ENCODE results near the gene MCCC2. TPM values are rescaled to one million over a fixed set of nuclear protein-coding genes. Genes with fewer than 3 reads are reported as not detected.

Gene MCCC2
- polyA plus RNA-seq, 1 donor (not counting 4 experiments of a cell fraction or from before 2014, with no cell fraction given) = 52.5 TPM

DNA sequence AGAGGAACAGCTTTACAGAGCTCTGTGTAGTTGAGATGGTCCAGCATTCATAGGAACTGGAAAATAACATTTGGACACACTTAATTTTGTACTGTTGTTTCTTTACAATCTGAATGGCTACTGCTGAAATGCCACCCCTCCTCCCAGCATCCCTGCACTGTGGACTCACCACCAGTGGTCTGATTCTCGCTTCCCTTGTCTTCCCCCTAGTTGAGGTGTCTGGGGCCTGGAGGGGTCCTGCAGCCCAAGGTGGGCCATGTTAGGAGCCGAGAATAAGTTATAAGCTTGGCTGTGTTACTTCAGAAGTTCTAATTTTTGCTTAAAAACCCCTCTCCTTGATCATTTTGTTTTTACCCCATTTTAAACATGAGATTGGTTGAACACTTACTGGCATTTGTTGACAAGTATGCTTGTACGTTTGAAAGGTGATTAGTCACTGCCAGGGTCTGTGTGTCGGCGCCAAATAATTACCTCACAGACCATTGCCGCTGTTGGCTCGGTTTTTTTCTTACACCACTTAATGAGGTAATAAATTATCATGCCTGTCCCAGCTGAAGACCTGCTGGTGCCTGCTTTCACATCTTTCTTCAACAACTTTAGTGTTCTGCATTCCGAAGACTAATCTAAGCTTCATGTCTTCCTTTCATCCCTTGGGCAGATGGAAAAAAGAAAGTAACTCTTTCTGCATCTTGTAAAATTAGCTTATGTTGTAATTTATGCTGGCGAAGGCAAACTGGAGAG, 65.8 kb downstream of the MCCC2 start:
- Histone ChIP-seq H3K27ac (ENCODE audit: control insufficient read depth, insufficient read depth, low read length) (no peak overlapping the region), H3K9me1 (ENCODE audit: control insufficient read depth, extremely low read depth, insufficient read depth, low read length) (peaks cover 4% of the 10 kb centered on the region)

GRCh38 chr5:71658916-71659662, 71.9 kb downstream of the MCCC2 start:
- dilution Hi-C loops (cut with MboI; ENCODE audit: extremely low pct_ligation_motif_present, low sequenced_read_pairs) = no loop called here
- no peaks in the 10 kb centered on the region for H3K79me2 ChIP-seq (ENCODE audit: control insufficient read depth, insufficient read depth, low read length)
- no peaks in the 10 kb centered on the region for H3K9me3 ChIP-seq (ENCODE audit: control insufficient read depth, low read depth, low read length)
- H3K9ac ChIP-seq (ENCODE audit: control insufficient read depth, extremely low read depth, insufficient read depth, low read length) = no peak overlapping the region
- peaks cover 2% of the 10 kb centered on the region for H3K9me1 ChIP-seq (ENCODE audit: control insufficient read depth, extremely low read depth, insufficient read depth, low read length)
- H4K20me1 ChIP-seq (ENCODE audit: control insufficient read depth, extremely low read depth, insufficient read depth, low read length) = no peaks in the 10 kb centered on the region
- H3K27ac ChIP-seq (ENCODE audit: control insufficient read depth, insufficient read depth, low read length) = no peak overlapping the region
- H3K4me1 ChIP-seq (ENCODE audit: control insufficient read depth, extremely low read depth, insufficient read depth, low read length) = no peaks in the 10 kb centered on the region
- no peak for TF ChIP-seq EZH2 (IDR thresholded peaks at IDR 0.05; ENCODE audit: low read length)
- TF ChIP-seq, protein P1, sequence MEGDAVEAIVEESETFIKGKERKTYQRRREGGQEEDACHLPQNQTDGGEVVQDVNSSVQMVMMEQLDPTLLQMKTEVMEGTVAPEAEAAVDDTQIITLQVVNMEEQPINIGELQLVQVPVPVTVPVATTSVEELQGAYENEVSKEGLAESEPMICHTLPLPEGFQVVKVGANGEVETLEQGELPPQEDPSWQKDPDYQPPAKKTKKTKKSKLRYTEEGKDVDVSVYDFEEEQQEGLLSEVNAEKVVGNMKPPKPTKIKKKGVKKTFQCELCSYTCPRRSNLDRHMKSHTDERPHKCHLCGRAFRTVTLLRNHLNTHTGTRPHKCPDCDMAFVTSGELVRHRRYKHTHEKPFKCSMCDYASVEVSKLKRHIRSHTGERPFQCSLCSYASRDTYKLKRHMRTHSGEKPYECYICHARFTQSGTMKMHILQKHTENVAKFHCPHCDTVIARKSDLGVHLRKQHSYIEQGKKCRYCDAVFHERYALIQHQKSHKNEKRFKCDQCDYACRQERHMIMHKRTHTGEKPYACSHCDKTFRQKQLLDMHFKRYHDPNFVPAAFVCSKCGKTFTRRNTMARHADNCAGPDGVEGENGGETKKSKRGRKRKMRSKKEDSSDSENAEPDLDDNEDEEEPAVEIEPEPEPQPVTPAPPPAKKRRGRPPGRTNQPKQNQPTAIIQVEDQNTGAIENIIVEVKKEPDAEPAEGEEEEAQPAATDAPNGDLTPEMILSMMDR (optimal IDR thresholded peaks at IDR 0.05 in 1 of 3, IDR thresholded peaks at IDR 0.05 in 1 of 3, conservative IDR thresholded peaks at IDR 0.05 in 1 of 3; ENCODE audit: extremely low read depth in 1 of 3, insufficient read depth in 2 of 3, low read length in 3 of 3) = no peak
- H3K4me2 ChIP-seq (ENCODE audit: control insufficient read depth, extremely low read depth, insufficient read depth, low read depth, low read length) = no peak overlapping the region
- no peaks in the 10 kb centered on the region for H3K27me3 ChIP-seq (ENCODE audit: control insufficient read depth, extremely low read depth, insufficient read depth, low read length)
- no peak overlapping the region for H3K4me3 ChIP-seq (ENCODE audit: control insufficient read depth in 2 of 3, extremely low read depth in 1 of 3, insufficient read depth in 2 of 3, low read depth in 1 of 3, low read length in 3 of 3)
- DNase-seq (ENCODE audit: low read depth, low spot score) = no peak
- H3K36me3 ChIP-seq (ENCODE audit: control insufficient read depth in 2 of 2, extremely low read depth in 1 of 2, insufficient read depth in 2 of 2, low read length in 2 of 2) = peaks cover 2 to 3% of the 10 kb centered on the region in 2 experiments
- FAIRE-seq = no peak
- H2AFZ ChIP-seq (ENCODE audit: control insufficient read depth, low read length) = no peak overlapping the region

More for the DNA sequence above, 65.8 kb downstream of the MCCC2 start:
- H3K9ac ChIP-seq (ENCODE audit: control insufficient read depth, extremely low read depth, insufficient read depth, low read length) = no peak overlapping the region
- no peaks in the 10 kb centered on the region for H3K9me3 ChIP-seq (ENCODE audit: control insufficient read depth, low read depth, low read length)
- no peaks in the 10 kb centered on the region for H3K79me2 ChIP-seq (ENCODE audit: control insufficient read depth, insufficient read depth, low read length)
- DNase-seq (ENCODE audit: low read depth, low spot score) (no peak), FAIRE-seq (no peak)
- H3K4me3 ChIP-seq (ENCODE audit: control insufficient read depth in 2 of 3, extremely low read depth in 1 of 3, insufficient read depth in 2 of 3, low read depth in 1 of 3, low read length in 3 of 3) = no peak overlapping the region
- H3K27me3 ChIP-seq (ENCODE audit: control insufficient read depth, extremely low read depth, insufficient read depth, low read length) = no peaks in the 10 kb centered on the region
- H2AFZ ChIP-seq (ENCODE audit: control insufficient read depth, low read length) = no peak overlapping the region
- TF ChIP-seq, protein P1 (optimal IDR thresholded peaks at IDR 0.05 in 1 of 3, IDR thresholded peaks at IDR 0.05 in 1 of 3, conservative IDR thresholded peaks at IDR 0.05 in 1 of 3; ENCODE audit: extremely low read depth in 1 of 3, insufficient read depth in 2 of 3, low read length in 3 of 3) = no peak
- TF ChIP-seq EZH2 (IDR thresholded peaks at IDR 0.05; ENCODE audit: low read length) = no peak
- H3K36me3 ChIP-seq (ENCODE audit: control insufficient read depth in 2 of 2, extremely low read depth in 1 of 2, insufficient read depth in 2 of 2, low read length in 2 of 2) = peaks cover 9 to 12% of the 10 kb centered on the region in 2 experiments
- dilution Hi-C loops (cut with MboI; ENCODE audit: extremely low pct_ligation_motif_present, low sequenced_read_pairs) = no loop called here
- H3K4me1 ChIP-seq (ENCODE audit: control insufficient read depth, extremely low read depth, insufficient read depth, low read length) = no peaks in the 10 kb centered on the region
- no peak overlapping the region for H3K4me2 ChIP-seq (ENCODE audit: control insufficient read depth, extremely low read depth, insufficient read depth, low read depth, low read length)
- no peaks in the 10 kb centered on the region for H4K20me1 ChIP-seq (ENCODE audit: control insufficient read depth, extremely low read depth, insufficient read depth, low read length)
